ENCODE measurements around the gene SLC48A1.

- TF ChIP-seq CTCF (optimal IDR thresholded peaks at IDR 0.05 in 1 of 3, IDR thresholded peaks at IDR 0.05 in 1 of 3, conservative IDR thresholded peaks at IDR 0.05 in 1 of 3; ENCODE audit: extremely low read depth in 1 of 3, insufficient read depth in 2 of 3, low read length in 3 of 3) (no peak), EZH2 (IDR thresholded peaks at IDR 0.05; ENCODE audit: low read length) (no peak)
Observed at GRCh38 chr12:47757364-47757839, 15.6 kb upstream of the SLC48A1 start.
